ENCODE data around the gene CEACAM21. TPM values are rescaled to one million over a fixed set of nuclear protein-coding genes. Genes with fewer than 3 reads are reported as not detected.
A peak's percentile ranks its signal among the peaks of the same experiment; 100 is the strongest.

The CEACAM21 gene
- total RNA-seq, 1 experiment from 2014 or later = not detected

DNA sequence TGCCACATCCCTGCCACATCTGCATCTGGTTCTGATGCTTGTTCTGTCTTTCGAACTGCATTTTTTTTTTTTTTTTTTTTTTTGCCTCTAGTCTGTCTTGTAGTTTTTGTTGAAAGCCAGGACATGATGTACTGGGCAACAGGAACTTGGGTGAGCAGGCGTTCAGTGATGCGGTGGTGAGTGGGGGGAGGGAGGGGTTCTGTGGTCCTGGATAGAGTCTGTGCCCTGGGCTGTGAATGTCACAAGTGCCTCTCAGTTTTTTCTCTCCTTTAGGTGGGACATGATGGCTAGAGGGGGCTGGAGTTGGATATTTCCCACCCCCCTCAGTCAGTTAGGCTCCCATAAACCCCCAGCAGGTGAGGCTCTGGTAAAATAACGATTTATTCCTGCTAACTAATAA is 47.4 kb downstream of the CEACAM21 start:
- WGBS (ENCODE audit: extremely low coverage, insufficient read length, low lambda C conversion rate) = no CpG with 5 or more reads among the region's 4 CpGs
- Histone ChIP-seq H2BK5ac (ENCODE audit: insufficient read length, low read length) (no peak overlapping the region), H3K9ac (ENCODE audit: extremely low read depth, insufficient read length, low read length) (no peak overlapping the region), H3K27me3 (ENCODE audit: insufficient read depth, low read length) (no peaks in the 10 kb centered on the region), H3T11ph (ENCODE audit: low read length) (no peak overlapping the region), H3K79me1 (ENCODE audit: insufficient read depth, low read depth, low read length, poor library complexity, severe bottlenecking) (no peaks in the 10 kb centered on the region), H4K20me1 (ENCODE audit: control insufficient read depth, insufficient read depth, insufficient read length) (no peaks in the 10 kb centered on the region), H2AK5ac (ENCODE audit: insufficient read length, low read length) (no peak overlapping the region), H4K91ac (ENCODE audit: insufficient read length, low read depth, low read length) (no peak overlapping the region), H2AFZ (ENCODE audit: low read length) (no peak overlapping the region), H2BK15ac (ENCODE audit: low read depth, low read length) (no peak overlapping the region), H4K5ac (ENCODE audit: insufficient read length, low read depth, low read length) (no peak overlapping the region), H3K27ac (ENCODE audit: insufficient read length, low read depth, low read length) (no peak overlapping the region), H2BK120ac (ENCODE audit: low read depth, low read length, poor library complexity, severe bottlenecking) (no peak overlapping the region), H3K4ac (ENCODE audit: low read depth, low read length) (no peak overlapping the region), H3K14ac (ENCODE audit: insufficient read depth, low read length) (no peak overlapping the region), H3K23me2 (ENCODE audit: insufficient read length, low read depth, low read length, poor library complexity, severe bottlenecking) (no peaks in the 10 kb centered on the region), H3K23ac (ENCODE audit: insufficient read length, low read depth, low read length) (no peak overlapping the region), H3K9me3 (ENCODE audit: control insufficient read depth, low read depth, low read length) (peaks cover 67% of the 10 kb centered on the region), H3K4me2 (ENCODE audit: insufficient read depth, insufficient read length, low read length) (no peak overlapping the region), H2BK12ac (ENCODE audit: insufficient read length, low read depth, low read length) (no peak overlapping the region), H3K79me2 (ENCODE audit: insufficient read depth, low read length) (no peaks in the 10 kb centered on the region), H4K8ac (replicated peaks; ENCODE audit: insufficient read length, low read depth, low read length) (no peak overlapping the region), H2BK20ac (ENCODE audit: low read depth, low read length, poor library complexity, severe bottlenecking) (no peak overlapping the region), H3K56ac (ENCODE audit: insufficient read length, low read depth, low read length) (no peak overlapping the region), H3K4me1 (ENCODE audit: insufficient read depth, low read length) (no peaks in the 10 kb centered on the region), H3K18ac (ENCODE audit: insufficient read length, low read depth, low read length) (no peak overlapping the region)
- DNase-seq = peak; percentile 7
- Mint-ChIP-seq H3K36me3 (ENCODE audit: insufficient read depth in 1 of 3, low read depth in 3 of 3) (peaks cover 4 to 19% (median 8%) of the 10 kb centered on the region in 3 experiments; a peak in 5 of 7 replicates), H3K27me3 (ENCODE audit: low read depth) (peaks cover 2% of the 10 kb centered on the region), H3K9me3 (peaks cover 80 to 98% of the 10 kb centered on the region in 2 experiments), H3K4me1 (no peaks in the 10 kb centered on the region), H3K27ac (no peak overlapping the region), H3K4me3 (no peak overlapping the region)
- no peak for TF ChIP-seq CTCF (conservative IDR thresholded peaks at IDR 0.05)
